ENCODE data around the gene ELP4.

The ELP4 gene

DNA sequence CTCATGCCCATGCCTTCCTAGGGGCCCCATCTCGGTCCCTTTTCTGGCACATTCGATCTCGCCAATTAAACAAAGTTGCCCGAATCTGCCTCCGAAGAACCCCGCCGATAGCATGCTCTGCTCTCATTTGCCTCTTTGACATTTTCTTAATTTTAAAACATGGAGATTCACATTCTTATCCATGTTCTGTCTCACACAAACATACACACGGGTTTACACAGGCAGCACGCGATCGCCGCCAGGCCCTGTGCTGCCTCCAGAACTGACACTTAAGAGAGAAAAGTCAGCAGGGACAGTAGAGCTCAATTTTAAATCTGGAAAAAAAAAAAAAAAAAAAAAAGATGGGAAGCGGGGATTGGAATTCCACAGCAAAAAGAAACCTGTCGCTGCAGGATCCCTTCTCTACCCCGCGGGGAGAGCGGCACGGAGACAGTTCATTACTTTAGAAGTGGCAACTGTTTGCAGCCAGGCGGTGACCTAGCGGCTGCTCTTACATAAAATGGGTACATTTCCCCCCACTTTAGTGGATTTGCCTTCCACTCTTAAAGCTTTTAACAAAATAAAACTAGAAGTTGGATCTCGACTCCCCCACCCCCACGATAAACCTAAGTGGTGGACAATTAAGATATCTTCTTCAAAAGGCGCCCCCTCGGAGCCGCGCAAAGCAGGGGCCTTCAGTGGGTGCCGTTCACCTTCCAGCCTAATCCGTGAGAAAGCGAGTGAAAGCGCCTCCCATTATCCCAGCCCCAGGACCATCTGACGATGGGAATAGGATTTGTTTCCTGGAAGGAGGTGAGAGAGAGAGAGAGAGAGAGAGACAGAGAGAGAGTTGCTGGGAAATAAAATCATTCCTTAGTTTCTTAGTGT lies 287.9 kb downstream of the ELP4 start:
- TF ChIP-seq, protein P1, sequence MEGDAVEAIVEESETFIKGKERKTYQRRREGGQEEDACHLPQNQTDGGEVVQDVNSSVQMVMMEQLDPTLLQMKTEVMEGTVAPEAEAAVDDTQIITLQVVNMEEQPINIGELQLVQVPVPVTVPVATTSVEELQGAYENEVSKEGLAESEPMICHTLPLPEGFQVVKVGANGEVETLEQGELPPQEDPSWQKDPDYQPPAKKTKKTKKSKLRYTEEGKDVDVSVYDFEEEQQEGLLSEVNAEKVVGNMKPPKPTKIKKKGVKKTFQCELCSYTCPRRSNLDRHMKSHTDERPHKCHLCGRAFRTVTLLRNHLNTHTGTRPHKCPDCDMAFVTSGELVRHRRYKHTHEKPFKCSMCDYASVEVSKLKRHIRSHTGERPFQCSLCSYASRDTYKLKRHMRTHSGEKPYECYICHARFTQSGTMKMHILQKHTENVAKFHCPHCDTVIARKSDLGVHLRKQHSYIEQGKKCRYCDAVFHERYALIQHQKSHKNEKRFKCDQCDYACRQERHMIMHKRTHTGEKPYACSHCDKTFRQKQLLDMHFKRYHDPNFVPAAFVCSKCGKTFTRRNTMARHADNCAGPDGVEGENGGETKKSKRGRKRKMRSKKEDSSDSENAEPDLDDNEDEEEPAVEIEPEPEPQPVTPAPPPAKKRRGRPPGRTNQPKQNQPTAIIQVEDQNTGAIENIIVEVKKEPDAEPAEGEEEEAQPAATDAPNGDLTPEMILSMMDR (conservative IDR thresholded peaks at IDR 0.05), result no peak
- no peak for TF ChIP-seq ZFX (IDR thresholded peaks at IDR 0.05)
- no peak overlapping the region for H3K27ac ChIP-seq

DNA sequence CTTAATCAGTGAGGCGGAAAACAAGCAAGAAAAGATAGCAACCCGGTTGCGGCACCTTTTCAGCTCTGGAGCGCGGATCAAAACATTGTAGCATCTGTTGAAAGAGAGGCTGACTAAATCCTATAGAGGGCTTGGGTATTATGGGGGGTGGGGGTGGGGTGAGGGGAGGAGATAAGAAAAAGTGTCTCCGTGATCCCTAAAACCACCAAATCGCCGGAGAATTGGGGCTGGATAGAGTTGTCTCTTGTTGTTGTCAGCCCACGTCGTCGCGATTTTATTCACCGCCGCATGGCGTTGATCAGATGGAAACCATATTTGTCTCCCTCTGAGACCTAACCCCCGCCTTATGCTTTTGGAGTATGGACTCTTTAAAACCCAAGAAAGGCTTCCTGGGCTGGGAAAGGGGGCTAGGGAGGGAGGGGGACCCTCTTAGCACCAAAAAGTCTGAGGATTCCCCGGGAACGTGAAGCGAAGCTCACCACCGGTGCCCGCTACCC lies 288.5 kb downstream of the ELP4 start:
- TF ChIP-seq, protein P1 (conservative IDR thresholded peaks at IDR 0.05), result no peak
- TF ChIP-seq ZFX (IDR thresholded peaks at IDR 0.05), result no peak
- no peak overlapping the region for H3K27ac ChIP-seq

DNA sequence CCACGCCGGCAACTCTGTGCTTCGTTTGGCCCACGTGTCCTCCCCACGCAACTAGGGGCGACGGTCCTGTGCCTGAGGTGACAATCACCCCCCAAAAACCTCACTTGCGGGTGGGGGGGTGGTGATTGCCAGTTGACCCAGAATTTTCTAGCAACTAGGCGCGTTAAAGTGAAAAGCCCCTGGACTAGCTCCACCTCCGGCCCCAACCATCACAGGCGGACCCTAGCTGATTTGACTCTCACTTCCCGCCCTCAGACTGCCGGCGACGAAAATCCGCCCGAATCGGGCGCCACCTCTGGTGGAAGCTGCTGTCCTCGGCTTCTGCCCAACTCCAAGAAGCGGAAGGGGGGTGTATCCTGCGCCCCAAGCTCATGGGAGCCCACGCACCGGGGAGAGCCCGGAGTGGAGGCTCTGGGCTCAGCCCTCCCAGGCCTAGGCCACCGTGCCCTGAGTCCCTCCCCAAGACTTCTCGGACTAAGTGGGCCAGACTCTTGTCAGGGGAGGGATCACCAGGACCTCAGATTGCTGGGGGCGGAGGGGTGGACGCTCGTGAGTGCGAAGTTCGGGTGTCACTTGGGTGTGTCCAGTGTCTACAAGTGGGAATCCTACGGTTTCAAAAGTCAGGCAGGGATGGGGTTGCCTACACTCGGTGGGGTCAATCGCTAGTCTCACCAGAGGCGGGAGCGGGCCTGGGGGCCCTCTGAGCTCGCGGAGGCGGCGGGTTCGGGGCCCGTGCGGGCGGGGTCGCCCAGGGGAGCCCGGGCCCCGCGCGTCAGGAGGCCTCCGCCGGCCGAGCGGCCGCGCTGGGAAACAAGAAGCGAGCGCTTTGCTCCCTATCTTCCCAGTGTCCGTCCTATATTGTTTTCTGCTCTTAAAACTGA lies 289.2 kb downstream of the ELP4 start:
- H3K27ac ChIP-seq, result no peak overlapping the region

DNA sequence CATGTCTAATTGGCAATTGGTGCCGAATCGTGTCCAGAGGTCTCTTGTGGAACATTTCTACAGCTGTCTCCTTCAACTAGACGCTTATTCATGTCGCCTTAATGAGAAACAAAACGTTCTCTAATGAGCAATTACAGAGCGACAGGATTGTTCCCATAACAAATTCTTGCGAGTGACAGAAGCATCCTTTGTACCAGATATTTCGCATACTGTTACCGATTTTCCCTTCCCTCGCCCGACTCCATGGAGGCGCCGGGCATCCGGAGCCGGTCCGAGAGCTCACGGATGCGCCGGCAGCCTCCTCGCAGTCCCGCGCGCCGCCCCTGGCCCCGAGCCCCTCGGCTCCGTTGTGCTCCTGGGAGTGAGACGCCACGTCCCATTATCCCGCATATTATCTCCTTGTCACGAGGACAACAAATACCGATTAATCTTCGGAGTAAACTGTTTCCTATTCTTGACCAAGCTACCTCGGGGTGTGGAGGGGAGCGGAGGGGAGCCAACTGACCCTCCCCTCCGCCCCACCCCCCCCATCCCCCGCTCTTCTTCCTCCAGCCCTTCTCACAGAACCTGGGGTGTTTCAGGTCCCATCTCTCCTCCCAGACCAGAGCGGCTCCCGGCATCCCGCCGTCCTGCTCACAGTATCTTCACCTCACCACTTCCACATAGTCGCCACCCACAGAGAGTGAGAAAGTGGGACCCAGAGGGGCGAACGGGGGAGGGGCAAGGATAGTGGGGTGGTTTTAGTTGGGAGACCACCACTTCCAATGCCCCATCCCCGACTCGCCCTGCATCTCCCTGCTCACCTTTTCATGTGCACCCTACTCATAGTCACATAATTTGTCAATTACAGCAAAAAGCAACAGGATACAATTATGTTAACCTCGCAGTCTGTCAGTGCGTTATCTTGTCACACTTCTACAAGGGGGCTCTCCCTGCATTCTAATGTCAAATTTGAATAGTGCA lies 290.1 kb downstream of the ELP4 start:
- TF ChIP-seq, protein P1 (conservative IDR thresholded peaks at IDR 0.05), result no peak
- no peak for TF ChIP-seq ZFX (IDR thresholded peaks at IDR 0.05)
- H3K27ac ChIP-seq, result no peak overlapping the region

More for the DNA sequence above, 289.2 kb downstream of the ELP4 start:
- TF ChIP-seq ZFX (IDR thresholded peaks at IDR 0.05), result no peak
- TF ChIP-seq, protein P1 (conservative IDR thresholded peaks at IDR 0.05), result no peak

DNA sequence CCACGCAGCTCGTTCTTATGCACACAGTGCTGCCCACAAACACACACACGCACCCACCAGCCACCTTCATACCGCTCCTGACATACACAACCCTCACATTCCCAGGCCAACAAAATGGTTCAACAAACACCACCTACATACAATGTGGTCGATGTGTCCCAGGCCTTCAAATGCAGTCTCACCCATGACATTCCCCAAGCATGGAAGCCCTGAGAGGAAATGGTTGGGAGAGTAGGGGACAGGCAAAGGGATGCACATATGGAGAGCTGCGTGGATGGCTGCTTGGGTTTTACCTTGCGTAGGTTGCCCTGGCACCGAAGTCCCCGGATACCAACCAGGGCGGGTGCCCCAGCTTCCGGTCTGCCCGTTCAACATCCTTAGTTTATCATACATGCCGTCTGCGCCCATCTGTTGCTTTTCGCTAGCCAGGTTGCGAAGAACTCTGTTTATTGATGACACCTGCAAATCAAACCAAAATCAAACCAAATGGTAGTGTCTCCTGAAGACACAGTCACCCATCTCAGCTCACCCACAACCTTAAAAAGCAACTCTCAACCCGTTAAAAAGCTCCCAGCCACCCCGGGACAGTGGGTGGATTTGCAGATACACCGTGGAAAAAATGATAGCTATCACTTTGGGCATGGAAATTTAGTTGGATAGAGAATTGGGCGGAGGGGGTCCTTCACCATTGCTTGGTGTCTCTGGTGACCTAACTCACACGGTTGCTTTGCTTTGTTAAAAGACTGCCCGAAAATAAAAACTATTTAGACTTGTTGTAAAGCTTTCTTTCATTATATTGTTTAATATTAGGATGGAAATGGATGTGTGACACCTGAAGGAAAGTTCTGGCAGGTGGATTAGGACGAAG lies 291.1 kb downstream of the ELP4 start:
- H3K27ac ChIP-seq, result no peak overlapping the region
- TF ChIP-seq, protein P1 (conservative IDR thresholded peaks at IDR 0.05), result no peak
- no peak for TF ChIP-seq ZFX (IDR thresholded peaks at IDR 0.05)

DNA sequence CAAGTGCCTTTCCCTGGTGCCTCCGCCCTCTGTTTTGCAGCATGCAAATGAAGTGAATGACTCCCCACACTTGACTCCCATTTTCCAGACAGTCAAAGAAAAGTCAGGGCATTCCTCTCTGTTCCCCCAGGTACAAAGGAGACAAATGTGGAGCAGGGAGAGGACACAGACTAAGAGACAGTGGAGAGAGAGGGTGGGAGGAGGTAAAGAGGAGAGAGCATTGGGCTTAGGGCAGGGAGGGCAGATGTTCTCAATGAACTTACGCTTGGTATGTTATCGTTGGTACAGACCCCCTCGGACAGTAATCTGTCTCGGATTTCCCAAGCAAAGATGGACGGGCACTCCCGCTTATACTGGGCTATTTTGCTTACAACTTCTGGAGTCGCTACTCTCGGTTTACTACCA lies 291.7 kb downstream of the ELP4 start:
- no peak overlapping the region for H3K27ac ChIP-seq
- TF ChIP-seq, protein P1 (conservative IDR thresholded peaks at IDR 0.05), result no peak
- TF ChIP-seq ZFX (IDR thresholded peaks at IDR 0.05), result no peak
